HuH-7.5 (cell line): ENCODE data around the gene ALPI.
"Not testable (repeated sequence)": the region's sequence is repeated elsewhere in the genome, so short reads cannot be mapped to it uniquely, and the experiment has no call there.

Experiments used
- DNase-seq: peaks from one replicate; pipeline ENCODE4 v3.0.0; 2011; ENCODE audit warnings: low spot score

The ALPI gene

DNA sequence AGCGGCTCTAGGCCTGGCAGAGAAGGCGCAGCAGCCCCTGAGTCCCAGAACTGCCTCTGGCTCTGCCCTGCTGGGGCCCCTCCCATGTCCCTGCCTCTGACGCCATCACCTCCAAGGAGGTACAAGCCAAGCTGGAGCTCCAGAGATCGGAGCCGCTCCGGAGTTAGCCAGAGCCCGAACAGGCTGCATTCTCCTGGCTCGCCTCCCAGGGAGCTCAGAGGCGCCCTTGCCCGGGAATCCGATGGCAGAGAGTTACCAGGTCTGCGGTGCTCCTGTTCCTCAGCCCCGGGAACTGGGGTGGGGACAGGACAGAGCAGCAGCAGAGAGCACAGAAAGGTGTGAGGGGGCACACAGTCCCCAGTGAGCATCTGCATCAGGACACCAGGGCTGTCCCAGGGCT lies 12.9 kb upstream of the ALPI start:
- not testable (repeated sequence) for DNase-seq

DNA sequence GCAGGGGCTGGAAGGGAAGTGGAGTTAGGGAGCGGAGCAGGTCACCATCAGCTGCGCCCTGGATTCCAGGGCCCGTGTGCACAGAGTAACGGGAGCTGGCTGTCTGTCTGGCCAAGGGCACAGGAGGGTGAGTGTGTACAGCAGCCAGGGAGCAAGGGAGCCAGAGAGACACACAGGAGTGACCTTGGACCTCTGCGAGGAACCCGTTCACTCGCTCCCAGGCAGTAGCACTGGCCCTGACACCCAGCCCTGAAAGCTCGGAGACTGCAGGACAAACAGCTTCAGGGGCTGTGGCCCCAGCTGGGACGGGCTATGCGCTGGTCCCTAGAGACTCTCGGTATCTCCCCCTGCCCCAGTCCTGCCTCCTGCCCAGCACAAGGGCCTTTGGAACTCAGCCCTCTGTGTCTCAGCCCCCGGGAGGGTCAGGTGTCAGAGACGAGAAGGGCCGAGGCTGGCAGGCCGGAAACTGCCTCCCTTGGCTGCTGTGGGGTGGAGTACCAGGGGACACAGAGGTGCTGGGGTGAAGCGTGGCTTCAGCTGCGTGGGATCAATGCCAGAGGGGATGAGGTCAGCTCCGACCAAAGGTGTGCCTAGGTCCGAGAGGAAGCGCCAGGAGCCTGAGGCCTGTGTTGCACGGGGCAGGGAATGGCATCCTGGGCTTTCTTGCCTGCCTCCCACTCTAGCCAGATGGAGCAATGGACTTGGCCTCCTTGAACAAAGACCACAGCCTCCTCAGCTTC lies 12.1 kb upstream of the ALPI start:
- not testable (repeated sequence) for DNase-seq

DNA sequence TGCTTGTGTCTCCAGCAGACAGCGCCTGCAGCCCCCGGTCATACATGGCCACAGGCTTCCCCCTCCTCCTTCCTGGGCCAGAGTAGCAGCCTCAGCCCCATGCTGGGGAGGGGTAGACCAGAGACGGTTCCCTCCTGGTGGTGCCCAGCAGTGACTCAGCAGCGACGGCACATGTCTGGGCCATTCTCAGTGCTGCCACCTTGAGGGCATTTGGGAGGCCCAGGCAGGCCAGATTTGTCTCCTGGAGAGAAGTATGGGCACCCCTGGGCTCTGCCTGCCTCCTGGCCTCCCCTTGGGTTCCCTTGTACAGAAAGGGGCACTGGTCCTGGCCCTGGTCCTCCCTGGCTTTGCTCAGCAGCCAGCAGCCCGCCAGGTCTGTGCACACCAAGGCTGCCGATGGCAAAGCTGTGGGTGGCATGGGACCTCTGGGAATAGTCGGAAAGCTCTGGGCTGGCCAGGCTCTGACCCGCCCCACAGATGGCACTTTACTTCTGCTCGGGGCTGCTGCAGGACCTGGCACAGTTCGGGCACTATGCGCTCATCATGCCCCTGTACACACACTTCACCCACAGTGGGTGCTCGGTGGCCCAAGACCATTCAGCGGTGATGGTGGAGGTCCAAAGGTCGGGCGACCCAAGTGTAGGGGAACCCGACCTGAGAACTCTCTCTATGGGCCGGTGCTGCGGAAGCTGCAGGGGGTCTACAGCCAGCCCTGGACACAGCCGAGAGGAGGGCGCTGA lies 11.4 kb upstream of the ALPI start:
- DNase-seq: peak; percentile 66

DNA sequence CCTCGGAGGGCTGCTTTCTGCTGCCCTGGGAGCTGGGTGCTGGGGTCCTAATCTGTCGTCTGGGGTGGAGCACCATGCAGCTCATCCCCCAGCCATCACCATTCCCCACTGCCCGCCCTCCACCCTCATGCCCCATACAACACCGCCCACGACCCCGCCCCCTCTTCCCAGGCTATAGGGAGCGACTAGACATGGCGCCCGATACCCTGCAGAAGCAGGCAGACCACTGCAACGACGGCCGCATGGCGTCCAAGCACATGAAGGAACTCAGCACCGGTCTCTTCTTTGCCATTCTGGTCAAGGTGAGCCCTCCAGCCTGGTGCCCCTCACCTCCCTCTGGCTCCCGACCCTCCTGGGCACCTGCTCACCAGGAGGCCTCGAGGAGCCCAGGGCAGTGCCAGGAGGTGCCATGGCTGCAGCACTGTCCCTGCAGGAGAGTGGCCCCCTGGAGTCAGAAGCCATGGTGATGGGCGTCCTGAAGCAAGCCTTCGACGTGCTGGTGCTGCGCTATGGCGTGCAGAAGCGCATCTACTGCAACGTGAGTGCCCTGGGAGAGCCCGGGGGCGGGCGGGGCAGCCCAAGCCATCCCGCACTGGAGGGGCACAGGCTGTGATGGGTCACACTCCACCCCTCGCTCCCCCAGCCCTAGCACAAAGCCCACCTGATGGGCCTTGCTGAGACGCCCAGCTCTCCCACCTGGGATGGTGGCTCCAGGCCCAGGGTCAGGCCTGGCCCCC lies 10.6 kb upstream of the ALPI start:
- DNase-seq: not testable (repeated sequence)

DNA sequence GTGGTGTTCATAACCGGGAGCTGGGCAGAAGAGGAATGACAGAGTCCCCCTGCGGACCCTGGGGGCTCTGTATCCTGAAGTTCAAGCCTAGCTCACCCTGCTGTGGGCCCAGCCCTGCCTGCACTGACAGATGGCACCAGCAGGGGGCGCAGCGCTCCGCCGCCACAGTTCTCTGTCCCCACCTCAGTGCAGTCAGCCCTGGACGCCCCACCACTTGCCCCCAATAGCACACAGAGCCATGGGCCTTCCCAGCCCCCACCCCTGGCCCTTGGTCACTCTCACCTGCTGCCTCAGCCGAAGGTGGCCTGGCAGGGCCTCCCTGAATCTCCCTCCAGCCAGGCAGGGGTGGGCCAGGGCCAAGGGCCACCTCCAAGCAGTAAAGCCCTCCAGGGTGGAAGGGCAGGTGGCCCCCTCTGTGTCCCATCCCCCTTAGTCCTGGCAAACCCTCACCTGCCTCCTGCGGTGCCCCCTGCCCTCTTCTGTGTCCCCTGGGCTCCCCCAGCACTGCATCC lies 9.6 kb upstream of the ALPI start:
- DNase-seq: not testable (repeated sequence)

DNA sequence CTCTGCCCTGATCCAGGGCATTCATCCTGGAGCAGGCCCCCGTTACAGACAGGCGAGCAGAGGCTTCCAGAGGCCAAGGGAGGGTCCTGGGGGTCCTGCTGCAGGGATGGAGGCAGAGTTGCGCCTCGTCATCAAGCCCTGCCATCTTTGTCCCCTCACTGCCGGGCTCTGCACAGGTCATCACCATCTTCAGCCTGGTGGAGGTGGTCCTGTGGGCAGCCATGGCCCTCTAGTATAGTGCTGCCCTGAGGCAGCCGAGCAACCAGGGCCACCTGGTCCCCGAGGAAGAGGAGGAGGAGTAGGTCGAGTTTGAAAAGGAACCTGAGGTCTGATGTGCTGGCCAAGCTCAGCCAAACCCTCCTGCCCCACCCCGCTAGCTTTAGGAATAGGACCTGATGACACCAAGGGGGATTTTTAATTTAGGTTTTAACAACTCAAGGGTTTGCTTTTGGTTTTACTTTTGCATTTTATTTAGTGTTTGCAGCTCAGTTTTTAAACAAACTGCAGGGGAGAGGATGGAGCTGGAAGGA lies 8.8 kb upstream of the ALPI start:
- no peak for DNase-seq

DNA sequence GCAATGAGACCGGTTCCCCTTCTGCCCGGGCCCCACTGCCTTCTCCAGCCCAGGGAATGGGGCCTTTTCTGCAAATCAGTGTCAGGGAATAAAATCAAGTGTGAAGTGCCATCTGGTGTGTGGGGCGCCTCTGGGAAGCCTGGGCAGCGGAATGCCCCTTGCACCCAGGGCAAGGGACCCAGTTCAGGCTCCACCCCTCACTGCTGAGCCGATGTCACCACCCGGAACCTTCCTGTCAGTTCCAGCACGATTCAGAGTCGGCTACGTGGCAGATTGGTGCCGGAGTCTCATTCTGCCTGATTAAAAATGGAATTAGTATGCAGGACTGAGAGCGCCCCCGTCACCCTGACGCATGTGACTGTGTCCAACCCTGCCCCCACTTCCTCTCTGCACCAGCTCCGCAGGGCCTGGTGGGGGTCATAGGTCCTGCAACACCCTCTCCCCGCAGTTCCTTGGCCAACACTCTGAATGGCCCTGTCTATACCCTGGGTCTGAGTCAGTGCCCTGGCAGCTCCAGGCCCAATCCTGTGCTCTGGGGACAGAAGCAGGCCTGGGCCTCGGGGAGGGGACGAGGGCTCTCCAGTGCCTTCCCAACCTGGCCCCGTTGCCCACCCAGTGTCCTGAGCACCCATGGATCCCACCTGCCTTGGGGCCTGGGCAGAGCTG lies 8.2 kb upstream of the ALPI start:
- no peak for DNase-seq

DNA sequence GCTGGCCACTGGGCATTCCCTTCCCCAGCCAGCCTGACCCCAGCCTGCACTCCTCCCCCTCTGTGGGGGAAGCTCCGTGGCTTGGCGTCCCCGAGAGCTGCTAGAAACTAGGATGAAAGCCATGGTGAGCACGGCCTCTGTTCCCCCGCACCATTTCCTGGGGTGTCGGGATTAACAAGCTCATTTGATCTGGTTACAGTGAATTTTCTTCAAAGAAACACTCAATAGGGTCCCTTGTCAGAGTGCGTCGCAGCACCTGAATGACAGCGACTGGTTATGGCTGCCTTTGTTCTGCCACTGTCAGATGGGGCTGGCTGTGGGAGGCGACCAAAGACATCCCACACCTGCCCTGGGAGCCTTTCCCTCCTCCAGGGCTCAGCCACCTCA lies 7.7 kb upstream of the ALPI start:
- DNase-seq: no peak

DNA sequence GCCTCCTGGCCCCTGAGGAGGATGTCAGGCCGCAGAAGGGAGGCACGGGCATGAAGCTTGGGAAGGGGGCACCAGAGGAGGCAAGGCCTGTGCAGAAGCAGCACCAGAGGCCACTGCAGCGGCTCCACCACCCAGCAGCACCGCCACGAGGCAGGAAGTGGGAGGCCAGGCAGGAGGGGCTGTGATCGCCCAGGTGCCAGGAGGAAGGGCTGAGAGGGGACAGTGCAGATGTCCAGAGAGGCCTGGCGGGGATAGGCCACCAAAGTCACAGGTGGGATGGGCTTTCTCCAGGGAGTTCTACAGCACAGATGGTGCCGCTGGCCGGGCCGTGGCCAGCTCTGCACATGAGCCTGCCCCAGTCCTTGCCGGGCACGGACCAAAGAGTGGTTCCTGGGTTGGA lies 6.0 kb upstream of the ALPI start:
- no peak for DNase-seq

DNA sequence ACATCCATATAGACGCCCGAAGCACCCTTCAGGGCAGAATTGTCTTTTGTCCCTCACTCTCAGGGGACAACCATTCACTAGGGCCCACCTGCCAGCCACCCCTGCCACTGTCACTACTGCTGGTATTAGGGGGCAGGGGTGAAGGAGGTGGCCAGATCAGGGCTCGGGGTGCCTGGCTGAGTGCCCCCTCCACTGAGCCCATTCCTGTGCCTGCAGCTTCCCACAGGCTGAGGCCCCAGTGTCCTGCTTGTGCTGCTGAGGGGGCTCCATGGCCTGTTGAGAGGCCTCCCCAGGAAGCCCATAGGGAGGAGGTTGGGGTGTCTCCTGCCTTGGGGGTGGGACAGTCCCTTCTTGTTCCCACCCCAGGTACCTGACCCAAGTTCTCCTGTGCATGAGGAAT lies 4.3 kb upstream of the ALPI start:
- DNase-seq: not testable (repeated sequence)

DNA sequence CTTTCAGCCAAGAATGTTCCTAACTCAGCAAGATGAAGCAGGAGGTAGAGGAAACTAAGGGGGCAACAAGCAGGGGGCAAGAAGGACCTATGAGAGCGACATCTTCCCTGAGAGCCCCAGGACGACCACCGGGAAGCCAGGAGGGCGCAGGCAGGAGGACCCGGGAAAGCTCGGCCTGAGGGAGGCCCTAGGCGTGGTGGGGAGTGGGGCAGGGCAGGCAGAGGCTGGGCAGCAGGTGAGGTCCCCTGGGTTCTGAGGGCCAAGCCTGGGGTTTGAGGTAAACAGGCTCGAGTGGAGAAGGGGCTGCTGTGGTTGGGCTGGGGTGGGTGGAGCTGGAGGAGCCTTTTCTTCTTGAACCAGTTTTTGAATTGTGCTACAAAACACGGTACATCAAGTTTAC lies 1.3 kb upstream of the ALPI start:
- DNase-seq: no peak

DNA sequence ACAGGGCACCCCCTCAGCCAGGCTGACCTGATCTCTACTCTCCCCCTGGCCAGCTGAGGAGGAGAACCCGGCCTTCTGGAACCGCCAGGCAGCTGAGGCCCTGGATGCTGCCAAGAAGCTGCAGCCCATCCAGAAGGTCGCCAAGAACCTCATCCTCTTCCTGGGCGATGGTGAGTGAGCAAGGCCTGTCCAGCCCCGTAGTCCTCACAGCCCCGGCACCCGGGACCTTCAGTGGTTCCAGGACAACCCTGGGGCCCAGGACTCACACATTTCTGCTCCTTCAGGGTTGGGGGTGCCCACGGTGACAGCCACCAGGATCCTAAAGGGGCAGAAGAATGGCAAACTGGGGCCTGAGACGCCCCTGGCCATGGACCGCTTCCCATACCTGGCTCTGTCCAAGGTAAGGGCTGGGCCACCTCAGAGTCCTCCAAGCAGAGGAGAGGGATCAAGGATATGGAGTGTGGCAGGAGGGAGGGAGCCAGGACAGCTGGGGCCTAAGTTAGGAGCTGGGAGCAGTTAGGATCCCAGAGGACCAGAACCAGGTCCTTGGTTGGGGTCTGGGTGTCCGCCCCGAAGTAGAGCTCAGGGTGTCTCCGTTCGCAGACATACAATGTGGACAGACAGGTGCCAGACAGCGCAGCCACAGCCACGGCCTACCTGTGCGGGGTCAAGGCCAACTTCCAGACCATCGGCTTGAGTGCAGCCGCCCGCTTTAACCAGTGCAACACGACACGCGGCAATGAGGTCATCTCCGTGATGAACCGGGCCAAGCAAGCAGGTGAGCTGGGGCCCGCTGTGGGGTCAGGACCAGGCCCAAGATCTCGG lies 555 bp downstream of the ALPI start:
- no peak for DNase-seq

DNA sequence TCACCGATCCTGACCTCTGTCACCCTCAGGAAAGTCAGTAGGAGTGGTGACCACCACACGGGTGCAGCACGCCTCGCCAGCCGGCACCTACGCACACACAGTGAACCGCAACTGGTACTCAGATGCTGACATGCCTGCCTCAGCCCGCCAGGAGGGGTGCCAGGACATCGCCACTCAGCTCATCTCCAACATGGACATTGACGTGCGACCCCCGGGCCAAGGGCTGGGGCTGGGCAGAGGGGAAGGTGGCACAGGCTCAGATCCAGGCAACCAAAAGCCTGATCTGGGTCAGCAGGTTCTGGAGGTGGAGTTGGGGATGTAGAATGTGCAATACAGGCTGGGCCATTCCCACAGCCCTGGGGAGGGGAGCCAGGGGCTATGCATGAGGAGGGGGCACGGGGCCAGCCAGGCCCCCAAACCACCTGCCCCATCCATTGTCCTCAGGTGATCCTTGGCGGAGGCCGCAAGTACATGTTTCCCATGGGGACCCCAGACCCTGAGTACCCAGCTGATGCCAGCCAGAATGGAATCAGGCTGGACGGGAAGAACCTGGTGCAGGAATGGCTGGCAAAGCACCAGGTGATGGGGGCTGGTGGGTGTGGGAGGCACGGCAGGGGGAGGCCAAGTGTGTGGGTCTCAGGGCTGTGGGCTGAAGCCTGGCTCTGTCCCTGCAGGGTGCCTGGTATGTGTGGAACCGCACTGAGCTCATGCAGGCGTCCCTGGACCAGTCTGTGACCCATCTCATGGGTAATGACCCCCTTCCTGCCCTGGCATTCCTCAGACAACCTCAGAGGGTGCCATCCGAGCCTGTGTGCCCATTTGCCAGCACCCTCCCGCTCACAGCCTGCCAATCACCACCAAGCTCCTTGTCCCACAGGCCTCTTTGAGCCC lies 1.4 kb downstream of the ALPI start:
- no peak for DNase-seq

DNA sequence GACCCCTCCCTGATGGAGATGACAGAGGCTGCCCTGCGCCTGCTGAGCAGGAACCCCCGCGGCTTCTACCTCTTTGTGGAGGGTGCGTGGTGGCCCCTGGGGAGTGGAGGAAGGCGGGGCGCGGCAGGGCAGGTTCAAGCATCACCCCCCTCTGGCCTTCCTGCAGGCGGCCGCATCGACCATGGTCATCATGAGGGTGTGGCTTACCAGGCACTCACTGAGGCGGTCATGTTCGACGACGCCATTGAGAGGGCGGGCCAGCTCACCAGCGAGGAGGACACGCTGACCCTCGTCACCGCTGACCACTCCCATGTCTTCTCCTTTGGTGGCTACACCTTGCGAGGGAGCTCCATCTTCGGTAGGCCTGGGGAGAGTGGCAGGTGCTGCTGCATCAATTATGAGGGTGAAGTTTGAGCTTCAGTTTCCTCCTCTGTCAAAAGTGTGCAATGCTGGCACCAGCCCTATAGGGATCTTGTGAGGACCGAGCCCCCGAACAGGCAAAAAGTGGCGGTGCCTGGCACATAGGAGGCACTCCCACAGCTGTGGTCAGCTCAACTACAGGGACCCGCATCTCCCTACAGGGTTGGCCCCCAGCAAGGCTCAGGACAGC lies 2.2 kb downstream of the ALPI start:
- no peak for DNase-seq

DNA sequence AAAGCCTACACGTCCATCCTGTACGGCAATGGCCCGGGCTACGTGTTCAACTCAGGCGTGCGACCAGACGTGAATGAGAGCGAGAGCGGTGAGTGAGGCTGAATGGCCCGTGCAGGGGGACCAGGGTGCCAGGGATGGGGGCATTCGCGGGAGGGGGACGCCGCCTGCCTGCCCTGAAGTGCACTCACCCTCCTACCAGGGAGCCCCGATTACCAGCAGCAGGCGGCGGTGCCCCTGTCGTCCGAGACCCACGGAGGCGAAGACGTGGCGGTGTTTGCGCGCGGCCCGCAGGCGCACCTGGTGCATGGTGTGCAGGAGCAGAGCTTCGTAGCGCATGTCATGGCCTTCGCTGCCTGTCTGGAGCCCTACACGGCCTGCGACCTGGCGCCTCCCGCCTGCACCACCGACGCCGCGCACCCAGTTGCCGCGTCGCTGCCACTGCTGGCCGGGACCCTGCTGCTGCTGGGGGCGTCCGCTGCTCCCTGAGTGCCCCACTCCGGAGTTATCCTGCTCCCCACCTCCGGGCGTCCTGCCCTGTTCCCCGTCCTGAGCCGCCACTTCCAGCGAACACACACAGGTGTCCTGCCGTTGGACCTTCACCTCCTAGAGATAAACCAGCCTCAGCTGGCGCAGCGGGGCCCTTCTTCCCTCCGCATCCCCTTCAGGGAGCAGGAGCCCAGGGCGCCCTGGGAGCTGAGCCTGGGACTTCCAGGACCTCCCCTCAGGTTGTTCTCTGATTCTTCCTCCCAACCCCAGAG lies 2.9 kb downstream of the ALPI start:
- no peak for DNase-seq

DNA sequence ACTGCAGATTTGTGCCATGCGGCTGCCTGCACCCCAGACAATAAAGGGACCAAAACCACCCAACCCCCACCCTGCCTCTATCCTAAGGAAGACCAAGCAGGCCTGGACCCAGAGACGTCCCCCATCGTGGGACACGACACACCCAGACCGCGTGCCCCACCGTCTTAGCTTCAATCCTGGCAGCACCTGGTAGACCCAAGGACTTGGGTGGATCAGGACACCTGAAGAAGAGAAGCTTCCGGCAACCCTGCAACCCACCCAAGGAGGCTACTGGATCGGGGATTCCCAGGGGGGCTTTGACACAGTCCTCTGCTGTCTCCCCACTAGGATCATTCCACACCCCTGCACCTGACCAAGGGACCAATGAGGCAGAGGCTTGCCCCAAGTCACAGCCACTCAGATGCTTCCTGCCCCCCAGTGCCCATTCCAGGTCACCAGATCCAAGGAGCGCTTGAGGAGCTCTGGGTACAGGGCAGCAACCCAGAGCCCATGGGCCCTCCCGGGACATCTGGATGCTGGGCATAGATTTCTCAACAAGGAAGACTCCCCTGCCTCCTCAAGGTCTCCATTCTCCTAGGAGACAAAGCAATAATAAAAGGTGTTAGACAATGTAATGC lies 3.6 kb downstream of the ALPI start:
- no peak for DNase-seq

DNA sequence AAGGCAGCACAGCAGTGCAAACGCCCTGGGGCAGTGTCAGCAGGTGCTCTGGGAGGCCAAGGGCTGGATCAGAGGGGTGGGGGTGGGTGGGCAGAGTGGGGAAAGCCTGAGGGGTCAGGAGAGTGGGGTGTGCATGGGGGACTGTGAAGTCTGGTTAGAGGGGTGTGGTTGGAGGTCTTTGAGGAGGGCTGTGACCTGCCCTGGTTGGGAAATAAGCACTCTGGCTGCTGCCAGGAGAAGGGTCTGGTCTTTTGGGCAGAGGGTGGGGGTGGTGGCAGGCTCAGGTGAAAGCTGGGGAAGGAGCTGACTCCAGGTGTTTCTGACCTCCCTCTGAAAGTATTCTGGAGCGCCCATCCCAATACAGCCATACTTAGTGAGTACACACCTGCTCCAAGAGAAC lies 4.2 kb downstream of the ALPI start:
- no peak for DNase-seq
